ENCODE measurements around the gene RAB43. TPM values are rescaled to one million over a fixed set of nuclear protein-coding genes. Genes with fewer than 3 reads are reported as not detected.
"Not testable (repeated sequence)": the region's sequence is repeated elsewhere in the genome, so short reads cannot be mapped to it uniquely, and the experiment has no call there.

RAB43 gene
- 10 to 100 TPM in 1 of 4 donors, 1 to 10 TPM in 3; 4.8 to 13.2 (median 8.6) TPM for total RNA-seq

DNA sequence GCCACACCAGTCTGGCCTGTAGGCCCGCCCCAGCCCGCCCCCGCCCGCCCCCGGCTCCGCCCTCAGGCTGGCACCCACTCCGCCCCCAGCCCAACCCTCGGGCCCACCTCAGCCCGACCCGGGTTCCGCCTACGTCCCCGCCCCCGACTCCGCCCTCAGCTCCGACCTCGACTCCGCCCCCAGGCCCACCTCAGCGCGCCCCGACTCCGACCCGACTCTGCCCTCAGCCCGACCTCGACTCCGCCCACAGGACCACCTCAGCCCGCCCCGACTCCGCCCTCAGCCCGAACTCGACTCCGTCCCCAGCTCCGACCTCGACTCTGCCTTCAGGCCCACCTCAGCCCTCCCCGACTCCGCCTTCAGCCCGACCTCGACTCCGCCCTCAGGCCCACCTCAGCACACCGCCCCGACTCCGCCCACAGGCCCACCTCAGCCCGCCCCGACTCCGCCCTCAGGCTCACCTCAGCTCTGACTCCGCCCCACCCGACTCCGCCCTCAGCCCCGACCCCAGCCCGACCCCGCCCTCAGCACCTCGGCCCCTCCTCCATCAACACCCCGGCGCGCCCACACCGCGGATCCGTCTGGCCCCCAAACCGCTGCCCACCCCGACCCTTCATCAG, at the start of gene RAB43:
RAB43 (minus strand) TSS at position 13 of the 620 bp plus-strand sequence. CDS start 315 bp downstream, outside the sequence.
- Histone ChIP-seq H3K4me1 (peaks cover 0 to 40% (median 20%) of the 10 kb centered on the region in 4 donors), H3K27me3 (no peaks in the 10 kb centered on the region), H3K27ac (peak within 1 kb of the TSS; percentile 74 to 97 (median 86)), H3K9me3 (no peaks in the 10 kb centered on the region), H3K4me3 (peak within 1 kb of the TSS; percentile 72 to 87 (median 80)), H3K36me3 (peaks cover 0 to 13% (median 0%) of the 10 kb centered on the region in 3 donors)
- no peak for TF ChIP-seq EP300 (IDR thresholded peaks at IDR 0.05)
- TF ChIP-seq, protein P1, sequence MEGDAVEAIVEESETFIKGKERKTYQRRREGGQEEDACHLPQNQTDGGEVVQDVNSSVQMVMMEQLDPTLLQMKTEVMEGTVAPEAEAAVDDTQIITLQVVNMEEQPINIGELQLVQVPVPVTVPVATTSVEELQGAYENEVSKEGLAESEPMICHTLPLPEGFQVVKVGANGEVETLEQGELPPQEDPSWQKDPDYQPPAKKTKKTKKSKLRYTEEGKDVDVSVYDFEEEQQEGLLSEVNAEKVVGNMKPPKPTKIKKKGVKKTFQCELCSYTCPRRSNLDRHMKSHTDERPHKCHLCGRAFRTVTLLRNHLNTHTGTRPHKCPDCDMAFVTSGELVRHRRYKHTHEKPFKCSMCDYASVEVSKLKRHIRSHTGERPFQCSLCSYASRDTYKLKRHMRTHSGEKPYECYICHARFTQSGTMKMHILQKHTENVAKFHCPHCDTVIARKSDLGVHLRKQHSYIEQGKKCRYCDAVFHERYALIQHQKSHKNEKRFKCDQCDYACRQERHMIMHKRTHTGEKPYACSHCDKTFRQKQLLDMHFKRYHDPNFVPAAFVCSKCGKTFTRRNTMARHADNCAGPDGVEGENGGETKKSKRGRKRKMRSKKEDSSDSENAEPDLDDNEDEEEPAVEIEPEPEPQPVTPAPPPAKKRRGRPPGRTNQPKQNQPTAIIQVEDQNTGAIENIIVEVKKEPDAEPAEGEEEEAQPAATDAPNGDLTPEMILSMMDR (IDR thresholded peaks at IDR 0.05) = no peak
- TF ChIP-seq POLR2A (IDR thresholded peaks at IDR 0.05) = no peak
- WGBS, 2 donors = 4 to 6% methylated on average over 30 to 44 of the region's 60 CpGs
- peak; percentile 78 for DNase-seq (ENCODE audit: low spot score in 2 of 2)

DNA sequence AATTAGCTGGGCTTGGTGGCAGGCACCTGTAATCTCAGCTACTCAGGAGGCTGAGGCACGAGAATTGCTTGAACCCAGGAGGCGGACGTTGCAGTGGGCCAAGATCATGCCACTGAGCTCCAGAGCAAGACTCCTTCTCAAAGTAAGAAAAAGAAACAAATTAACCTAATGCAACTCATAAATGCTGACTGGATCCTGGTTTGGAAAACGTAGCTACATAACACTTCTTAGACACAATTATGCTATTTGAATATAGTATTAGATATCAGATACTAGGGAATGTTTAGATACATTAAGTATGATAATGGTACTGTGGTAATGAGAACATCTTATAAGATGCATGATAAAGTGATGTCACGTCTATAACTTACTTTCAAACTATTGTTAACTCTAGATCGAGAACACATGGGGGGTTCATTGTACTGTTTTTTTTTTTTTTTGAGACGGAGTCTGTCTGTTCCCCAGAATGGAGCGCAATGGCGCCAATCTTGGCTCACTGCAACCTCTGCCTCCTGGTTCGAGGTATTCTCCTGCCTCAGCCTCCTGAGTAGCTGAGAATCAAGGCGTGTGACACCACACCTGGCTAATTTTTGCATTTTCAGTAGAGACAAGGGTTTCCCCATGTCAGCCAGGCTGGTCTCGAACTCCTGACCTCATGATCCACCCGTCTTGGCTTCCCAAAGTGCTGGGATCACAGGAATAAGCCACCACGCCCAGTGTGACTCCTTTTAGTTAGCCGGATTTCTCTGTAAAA, 45.2 kb upstream of the RAB43 start:
- Histone ChIP-seq H3K27me3 (no peaks in the 10 kb centered on the region), H3K4me1 (peaks cover 0 to 25% (median 5%) of the 10 kb centered on the region in 4 donors), H3K4me3 (no peak overlapping the region), H3K36me3 (peaks cover 3 to 70% (median 21%) of the 10 kb centered on the region in 3 donors), H3K27ac (no peak overlapping the region), H3K9me3 (no peaks in the 10 kb centered on the region)
- DNase-seq (ENCODE audit: low spot score in 2 of 2) = no peak
- 83 to 85% methylated on average over 15 of the region's 15 CpGs for WGBS, 2 donors
- no peak for TF ChIP-seq EP300 (IDR thresholded peaks at IDR 0.05)

DNA sequence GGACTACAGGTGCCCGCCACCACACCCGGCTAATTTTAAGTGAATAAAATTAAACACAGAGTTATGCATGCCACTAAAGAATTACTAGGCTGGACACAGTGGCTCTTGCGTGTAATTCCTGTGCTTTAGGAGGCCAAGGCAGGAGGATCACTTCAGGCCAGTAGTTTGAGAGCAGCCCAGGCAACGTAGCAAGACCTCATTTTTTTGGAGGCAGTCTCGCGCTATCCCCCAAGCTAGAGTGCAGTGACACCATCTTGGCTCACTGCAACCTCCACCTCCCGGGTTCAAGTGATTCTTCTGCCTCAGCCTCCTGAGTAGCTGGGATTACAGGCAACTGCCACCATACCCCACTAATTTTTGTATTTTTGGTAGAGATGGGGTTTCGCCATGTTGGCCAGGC, 44.0 kb upstream of the RAB43 start:
- not testable (repeated sequence) for H3K27me3 ChIP-seq; H3K4me3 ChIP-seq; H3K9me3 ChIP-seq; DNase-seq (ENCODE audit: low spot score in 2 of 2); H3K27ac ChIP-seq
- WGBS, 2 donors = 90 to 97% methylated on average over 8 of the region's 8 CpGs
- Histone ChIP-seq H3K36me3 (peaks cover 3 to 58% (median 12%) of the 10 kb centered on the region in 3 donors), H3K4me1 (peaks cover 0 to 15% (median 6%) of the 10 kb centered on the region in 4 donors)

DNA sequence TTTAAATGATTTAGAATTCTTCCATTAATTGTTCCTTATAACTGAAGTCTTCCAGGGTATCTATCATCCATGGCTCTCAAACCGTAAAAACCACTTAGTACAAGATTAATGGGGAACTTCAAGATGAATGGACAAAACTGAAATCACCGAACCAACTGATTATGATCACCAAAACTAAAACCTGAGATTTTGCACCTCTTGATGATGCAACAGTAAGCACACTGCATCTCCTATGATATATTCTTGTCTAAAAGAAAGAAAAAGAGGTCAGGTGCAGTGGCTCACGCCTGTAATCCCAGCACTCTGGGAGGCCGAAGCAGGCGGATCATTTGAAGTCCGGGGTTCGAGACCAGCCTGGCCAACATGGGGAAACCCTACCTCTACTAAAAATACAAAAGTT, 42.9 kb upstream of the RAB43 start:
- TF ChIP-seq EP300 (IDR thresholded peaks at IDR 0.05) (no peak), POLR2A (IDR thresholded peaks at IDR 0.05) (no peak)
- TF ChIP-seq, protein P1 (IDR thresholded peaks at IDR 0.05) = no peak
- H3K4me1 ChIP-seq = peaks cover 0 to 22% (median 11%) of the 10 kb centered on the region in 4 donors
- H3K36me3 ChIP-seq = peaks cover 0 to 47% (median 6%) of the 10 kb centered on the region in 3 donors
- no peak overlapping the region for H3K27ac ChIP-seq
- 86 to 91% methylated on average over 7 of the region's 7 CpGs for WGBS, 2 donors
- H3K4me3 ChIP-seq = no peak overlapping the region
- no peak for DNase-seq (ENCODE audit: low spot score in 2 of 2)
- H3K9me3 ChIP-seq = no peaks in the 10 kb centered on the region
- H3K27me3 ChIP-seq = no peaks in the 10 kb centered on the region

DNA sequence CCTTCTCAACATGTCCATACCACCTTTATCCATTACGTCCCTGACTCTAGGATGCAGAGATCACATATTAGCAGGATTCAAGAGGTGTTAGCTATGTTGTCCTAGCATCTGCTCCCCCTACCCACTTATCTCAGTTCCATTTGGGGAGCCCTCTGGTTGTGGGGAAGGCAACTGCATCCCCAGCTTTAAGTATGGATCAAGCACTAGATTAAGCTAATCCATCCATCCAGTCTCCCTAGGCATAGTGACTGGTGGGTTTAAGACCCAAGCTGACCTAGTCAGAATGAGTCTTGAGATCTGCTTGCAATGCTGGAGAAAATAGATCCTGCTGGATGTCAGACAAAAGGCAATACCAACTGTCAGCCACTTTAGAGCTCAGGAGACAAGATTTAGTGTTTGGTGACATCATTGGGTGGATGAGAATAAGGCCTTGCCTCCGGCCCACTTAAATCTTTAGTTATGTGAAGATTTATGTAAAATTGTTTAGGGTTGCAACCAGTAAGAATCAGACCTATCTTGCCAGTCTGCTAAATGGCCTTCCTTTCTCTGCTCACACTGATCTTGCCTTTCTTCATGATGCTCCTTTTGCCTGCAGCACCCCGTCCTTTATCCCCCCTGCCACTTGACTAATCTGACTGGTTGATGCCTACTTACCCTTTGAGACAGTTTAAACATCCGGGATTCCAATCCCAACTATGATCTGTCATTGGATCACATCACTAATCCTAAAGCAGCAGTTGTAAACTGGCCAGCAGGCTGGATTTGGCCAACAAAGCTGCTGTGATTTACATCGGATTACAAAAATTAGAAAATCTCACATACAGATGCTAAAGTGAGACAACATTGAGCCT, 41.4 kb upstream of the RAB43 start:
- H3K4me3 ChIP-seq = no peak overlapping the region
- H3K27me3 ChIP-seq = no peaks in the 10 kb centered on the region
- no peak for DNase-seq (ENCODE audit: low spot score in 2 of 2)
- peaks cover 0 to 30% (median 14%) of the 10 kb centered on the region in 4 donors for H3K4me1 ChIP-seq
- TF ChIP-seq, protein P1 (IDR thresholded peaks at IDR 0.05) = no peak
- TF ChIP-seq POLR2A (IDR thresholded peaks at IDR 0.05) (no peak), EP300 (IDR thresholded peaks at IDR 0.05) (no peak)
- H3K36me3 ChIP-seq = peaks cover 0 to 37% (median 6%) of the 10 kb centered on the region in 3 donors
- peak overlapping the region in 1 of 4 donors; percentile 97 for H3K27ac ChIP-seq
- WGBS, 2 donors = 68 to 70% methylated on average over 5 of the region's 5 CpGs
- no peaks in the 10 kb centered on the region for H3K9me3 ChIP-seq
